AG09309 (cell line): ENCODE data around the gene TNFAIP1.
A peak's percentile ranks its signal among the peaks of the same experiment; 100 is the strongest.

Source experiments
- DNase-seq: peaks from one replicate; pipeline ENCODE4 v3.0.0-alpha.2; 2010; ENCODE audit warnings: low read depth
- H3K4me3 ChIP-seq: 2 replicates; pipeline ENCODE4 v1.5.1; 2011; ENCODE audit warnings: mild to moderate bottlenecking, low read depth, low read length, moderate library complexity; ENCODE audit not compliant: control insufficient read depth
- CTCF ChIP-seq: IDR thresholded peaks from 2 replicates; pipeline ENCODE4 v1.5.1; 2011; ENCODE audit warnings: mild to moderate bottlenecking, low read depth, low read length, inconsistent platforms; ENCODE audit not compliant: insufficient read depth, control insufficient read depth; ENCODE audit errors: missing control alignments

Gene TNFAIP1

GRCh38 chr17:28394337-28395116 is 59.0 kb downstream of the TNFAIP1 start:
- H3K4me3 ChIP-seq: no peak overlapping the region
- TF ChIP-seq CTCF: no peak
- peak; percentile 35 for DNase-seq

- TF ChIP-seq CTCF: no peak
- DNase-seq: no peak
- no peak overlapping the region for H3K4me3 ChIP-seq
These were observed 59.9 kb downstream of the TNFAIP1 start for GRCh38 chr17:28395426-28395825.

GRCh38 chr17:28395968-28396367 is 60.4 kb downstream of the TNFAIP1 start:
- no peak for DNase-seq
- no peak for TF ChIP-seq CTCF
- H3K4me3 ChIP-seq: no peak overlapping the region
